Activated CD4-positive, alpha-beta memory T cell treated with anti-CD3 and anti-CD28 coated beads for 36 hours (primary cell): ENCODE data around the gene DMD. TPM values are rescaled to one million over a fixed set of nuclear protein-coding genes. Genes with fewer than 3 reads are reported as not detected.

ENCODE experiments used
- CTCF ChIA-PET: fragments of 350-600 bp; sonication (Branson Sonifier 250); formaldehyde crosslinking; loops from one replicate; lab custom pipeline; 2021; ENCODE audit warnings: antibody characterized with exemption, inconsistent platforms; lab: Charles Lee
- POLR2A ChIA-PET: fragments of 350-600 bp; sonication (Branson Sonifier 250); formaldehyde crosslinking; loops from one replicate; lab custom pipeline; 2021; ENCODE audit warnings: antibody characterized with exemption; lab: Charles Lee
- DNase-seq: peaks from one replicate; pipeline ENCODE4 v3.0.0-alpha.2; 2020
- H3K27ac Mint-ChIP-seq: one replicate; pipeline ENCODE4 v1.8.0; 2021; ENCODE audit warnings: mixed read lengths
- H3K27me3 Mint-ChIP-seq: one replicate; pipeline ENCODE4 v1.8.0; 2021; ENCODE audit warnings: mixed read lengths
- H3K36me3 Mint-ChIP-seq: one replicate; pipeline ENCODE4 v1.8.0; 2021; ENCODE audit warnings: mixed read lengths
- H3K4me1 Mint-ChIP-seq: one replicate; pipeline ENCODE4 v1.8.0; 2021; ENCODE audit warnings: low read depth, mixed read lengths
- H3K4me3 Mint-ChIP-seq: one replicate; pipeline ENCODE4 v1.8.0; 2021; ENCODE audit warnings: mild to moderate bottlenecking, mixed read lengths
- H3K9me3 Mint-ChIP-seq: one replicate; pipeline ENCODE4 v1.8.0; 2021; ENCODE audit warnings: mixed read lengths
- intact Hi-C: fragments of 100-400 bp; cut with micrococcal nuclease; formaldehyde crosslinking; loops from one replicate; pipeline ENCODE4 v1.15.1; 2023
- total RNA-seq, 2 experiments: library from RNA; stranded (reverse); gene quantifications; one replicate each; pipeline ENCODE4 v1.2.3, GENCODE V29; 2021

DMD gene
- total RNA-seq, 2 experiments from 2014 or later, result 0.64 to 1.5 TPM

DNA sequence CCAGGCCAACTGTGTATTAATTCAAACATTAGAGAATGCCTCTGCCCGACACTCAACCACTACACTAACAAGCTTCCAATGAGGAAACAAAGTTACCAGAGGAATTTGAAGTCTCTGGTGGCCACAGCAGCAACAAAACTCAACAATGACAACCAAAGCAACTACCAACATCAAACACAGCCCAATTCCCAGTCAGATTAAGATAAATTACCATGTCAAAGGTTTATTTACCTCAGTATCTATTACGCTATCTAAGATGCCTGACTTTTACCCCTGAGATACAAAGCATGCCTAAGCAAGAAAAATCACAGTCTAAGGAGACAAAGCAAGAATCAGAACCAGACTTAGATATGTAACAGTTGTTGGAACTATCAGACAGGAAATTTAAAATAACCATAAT, 1909.4 kb downstream of the DMD start:
- POLR2A ChIA-PET, result no interaction called here
- Mint-ChIP-seq H3K27ac (no peak overlapping the region), H3K4me1 (no peaks in the 10 kb centered on the region), H3K9me3 (peaks cover 4% of the 10 kb centered on the region), H3K36me3 (no peaks in the 10 kb centered on the region), H3K4me3 (no peak overlapping the region), H3K27me3 (no peaks in the 10 kb centered on the region)
- intact Hi-C loops, result no loop called here
- CTCF ChIA-PET, result no interaction called here
- no peak for DNase-seq

DNA sequence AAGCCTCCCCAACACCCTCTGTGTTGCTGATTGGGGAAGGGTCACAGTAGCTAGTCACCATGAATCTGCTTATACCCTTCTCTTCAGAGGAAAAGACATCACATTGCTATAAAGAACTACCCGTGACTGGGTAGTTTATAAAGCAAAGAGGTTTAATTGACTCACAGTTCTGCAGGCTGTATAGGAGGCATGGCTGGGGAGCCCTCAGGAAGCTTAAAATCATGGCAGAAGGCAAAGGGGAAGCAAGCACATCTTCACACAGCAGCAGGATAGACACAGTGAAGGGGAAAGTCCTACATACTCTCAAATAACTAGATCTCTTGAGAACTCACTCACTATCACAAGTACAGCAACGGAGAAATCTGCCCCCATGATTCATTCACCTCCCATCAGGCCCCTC, 1910.1 kb downstream of the DMD start:
- intact Hi-C loops, result no loop called here
- CTCF ChIA-PET, result no interaction called here
- Mint-ChIP-seq H3K4me3 (no peak overlapping the region), H3K27ac (no peak overlapping the region), H3K4me1 (no peaks in the 10 kb centered on the region), H3K9me3 (peaks cover 4% of the 10 kb centered on the region), H3K27me3 (no peaks in the 10 kb centered on the region), H3K36me3 (no peaks in the 10 kb centered on the region)
- POLR2A ChIA-PET, result no interaction called here
- DNase-seq, result no peak

DNA sequence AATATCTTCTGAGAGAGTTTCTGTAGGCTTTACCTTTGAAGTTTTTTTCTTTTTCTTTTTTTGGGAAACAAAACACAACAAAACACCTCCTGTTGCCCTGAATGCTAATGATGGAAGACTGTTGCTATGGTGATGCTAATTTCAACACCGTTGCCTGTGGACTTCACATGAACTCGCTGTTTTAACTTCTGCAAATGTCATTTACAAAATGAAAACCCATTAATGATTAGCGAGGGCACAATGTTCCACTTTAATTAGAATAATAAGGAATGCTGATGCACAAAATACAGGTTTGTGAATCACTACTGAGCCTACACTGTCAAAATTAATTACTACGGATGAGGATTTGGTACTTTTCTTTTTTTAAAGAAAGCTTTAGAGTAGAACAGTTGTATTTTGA, 1912.4 kb downstream of the DMD start:
- Mint-ChIP-seq H3K4me3 (no peak overlapping the region), H3K36me3 (no peaks in the 10 kb centered on the region), H3K27ac (no peak overlapping the region), H3K4me1 (no peaks in the 10 kb centered on the region), H3K9me3 (peaks cover 4% of the 10 kb centered on the region), H3K27me3 (no peaks in the 10 kb centered on the region)
- ChIA-PET POLR2A (no interaction called here), CTCF (no interaction called here)
- intact Hi-C loops, result no loop called here
- no peak for DNase-seq

DNA sequence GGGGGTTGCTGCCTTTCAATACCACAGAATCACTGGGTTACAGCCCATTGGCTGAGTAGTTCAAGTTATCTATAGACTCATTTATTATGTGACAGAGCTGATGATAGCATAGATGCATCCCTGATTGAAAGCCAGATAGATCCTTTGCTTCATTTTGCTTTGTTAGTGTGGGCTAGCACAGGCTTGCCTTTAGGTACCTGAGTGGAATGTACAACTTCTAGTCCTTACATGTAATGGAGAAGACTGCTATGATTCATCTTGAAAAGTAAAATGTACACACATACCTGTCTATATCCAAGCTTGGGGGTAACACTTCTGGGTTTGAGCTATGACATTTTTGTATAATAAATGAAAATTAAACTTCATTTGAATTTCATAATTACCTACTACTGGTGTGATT, 1913.5 kb downstream of the DMD start:
- Mint-ChIP-seq H3K27ac (no peak overlapping the region), H3K4me1 (no peaks in the 10 kb centered on the region), H3K36me3 (no peaks in the 10 kb centered on the region), H3K4me3 (no peak overlapping the region), H3K27me3 (no peaks in the 10 kb centered on the region), H3K9me3 (peaks cover 4% of the 10 kb centered on the region)
- intact Hi-C loops, result no loop called here
- ChIA-PET POLR2A (no interaction called here), CTCF (no interaction called here)
- DNase-seq, result no peak

DNA sequence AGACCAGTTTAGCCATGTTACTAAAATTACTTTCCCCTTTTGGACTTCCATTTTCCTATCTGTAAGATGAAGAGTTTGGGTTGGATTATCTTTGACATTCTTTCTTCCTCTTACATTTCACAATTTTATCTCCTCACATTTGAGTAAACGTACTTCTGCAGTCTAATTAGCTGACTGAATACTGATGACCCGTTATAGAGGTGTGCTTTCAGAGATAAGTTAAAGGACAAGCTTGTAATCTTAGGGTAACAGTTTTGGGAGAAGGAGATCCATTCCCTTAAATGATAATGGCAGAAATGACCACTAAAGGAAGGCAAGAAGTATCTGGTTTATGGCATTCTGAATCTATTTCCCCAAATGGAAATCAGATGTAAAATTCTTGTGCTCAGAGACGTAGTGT, 1916.9 kb downstream of the DMD start:
- H3K9me3 Mint-ChIP-seq, result no peaks in the 10 kb centered on the region
- H3K36me3 Mint-ChIP-seq, result no peaks in the 10 kb centered on the region
- intact Hi-C loops, result no loop called here
- DNase-seq, result no peak
- H3K27me3 Mint-ChIP-seq, result no peaks in the 10 kb centered on the region
- no peak overlapping the region for H3K4me3 Mint-ChIP-seq
- H3K4me1 Mint-ChIP-seq, result no peaks in the 10 kb centered on the region
- no peak overlapping the region for H3K27ac Mint-ChIP-seq
- POLR2A ChIA-PET, result no interaction called here
- CTCF ChIA-PET, result interaction anchor here (1.3 kb wide), 2 partner anchors 257 to 323 kb away, joined by 4 to 9 read pairs; no protein-coding TSS in a partner anchor

DNA sequence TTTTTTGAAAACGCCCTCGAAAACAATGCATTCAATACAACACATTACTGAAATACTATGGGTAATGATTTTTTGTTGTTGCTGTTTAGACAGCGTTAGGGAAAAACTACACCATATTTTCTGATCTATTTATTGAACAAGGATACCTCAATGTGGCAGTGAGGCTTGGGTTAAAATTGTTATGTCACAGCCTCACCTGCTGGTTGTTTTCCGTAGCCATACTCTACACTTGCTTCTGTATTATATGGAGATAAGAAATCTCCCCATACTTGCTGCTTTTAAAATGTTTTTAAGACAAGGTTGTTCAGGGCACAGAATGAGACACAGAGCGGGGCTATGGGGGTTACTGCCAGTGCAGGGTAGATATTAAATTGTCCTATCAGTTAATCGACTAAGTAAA, 1917.9 kb downstream of the DMD start:
- Mint-ChIP-seq H3K27ac (no peak overlapping the region), H3K4me3 (no peak overlapping the region), H3K4me1 (no peaks in the 10 kb centered on the region), H3K9me3 (no peaks in the 10 kb centered on the region), H3K36me3 (no peaks in the 10 kb centered on the region), H3K27me3 (no peaks in the 10 kb centered on the region)
- CTCF ChIA-PET, result interaction anchor here (0.6 to 1.8 kb wide), 4 partner anchors 224 to 322 kb away, joined by 3 to 9 read pairs (median 4); no protein-coding TSS in a partner anchor
- intact Hi-C loops, result loop anchor here (2.0 kb wide), 1 partner anchor 257 kb away; no protein-coding TSS in a partner anchor
- no peak for DNase-seq
- POLR2A ChIA-PET, result no interaction called here

DNA sequence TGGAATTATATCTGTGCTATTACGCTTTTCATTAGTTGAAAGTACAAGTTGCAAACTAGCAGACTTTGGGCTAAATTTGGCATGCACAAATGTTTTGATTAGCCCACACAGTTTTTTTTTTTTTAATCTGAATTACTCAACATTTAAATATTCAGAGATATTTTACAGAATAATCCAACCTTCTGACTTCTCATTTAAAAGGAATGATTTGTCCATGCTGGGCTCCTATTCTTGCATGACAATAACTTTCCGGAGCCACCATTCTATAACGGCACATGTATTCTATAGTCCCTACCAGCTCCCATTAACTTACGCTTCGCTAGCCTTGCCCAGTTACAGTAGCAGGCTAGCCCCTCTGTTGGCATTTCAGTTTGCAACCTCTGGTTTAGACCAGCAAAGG, 1920.2 kb downstream of the DMD start:
- Mint-ChIP-seq H3K9me3 (no peaks in the 10 kb centered on the region), H3K4me1 (no peaks in the 10 kb centered on the region), H3K4me3 (no peak overlapping the region), H3K27me3 (no peaks in the 10 kb centered on the region), H3K27ac (no peak overlapping the region), H3K36me3 (no peaks in the 10 kb centered on the region)
- no peak for DNase-seq
- CTCF ChIA-PET, result no interaction called here
- POLR2A ChIA-PET, result no interaction called here
- intact Hi-C loops, result no loop called here

DNA sequence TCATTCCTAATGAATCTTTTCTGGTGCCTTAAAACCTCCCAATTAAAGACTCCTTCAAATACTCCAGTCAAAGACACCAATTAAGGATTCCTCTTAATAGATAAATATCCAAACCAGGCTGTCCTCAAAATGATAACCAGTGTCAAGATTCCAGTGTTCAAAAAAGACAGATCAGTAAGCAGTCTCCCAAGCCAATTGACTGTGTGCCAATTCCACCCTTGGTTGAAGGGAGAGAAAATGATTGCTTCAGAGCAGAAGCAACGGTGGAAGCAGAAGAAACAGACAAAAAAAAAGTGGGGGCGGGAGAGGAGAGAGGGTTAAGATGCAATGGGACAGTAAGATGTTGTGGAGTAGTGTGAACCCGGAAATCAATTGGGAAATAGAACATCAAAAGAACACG, 1923.5 kb downstream of the DMD start:
- H3K9me3 Mint-ChIP-seq, result no peaks in the 10 kb centered on the region
- CTCF ChIA-PET, result no interaction called here
- H3K4me1 Mint-ChIP-seq, result no peaks in the 10 kb centered on the region
- no peak overlapping the region for H3K4me3 Mint-ChIP-seq
- intact Hi-C loops, result no loop called here
- no peaks in the 10 kb centered on the region for H3K27me3 Mint-ChIP-seq
- no peak overlapping the region for H3K27ac Mint-ChIP-seq
- POLR2A ChIA-PET, result no interaction called here
- H3K36me3 Mint-ChIP-seq, result no peaks in the 10 kb centered on the region
- no peak for DNase-seq

DNA sequence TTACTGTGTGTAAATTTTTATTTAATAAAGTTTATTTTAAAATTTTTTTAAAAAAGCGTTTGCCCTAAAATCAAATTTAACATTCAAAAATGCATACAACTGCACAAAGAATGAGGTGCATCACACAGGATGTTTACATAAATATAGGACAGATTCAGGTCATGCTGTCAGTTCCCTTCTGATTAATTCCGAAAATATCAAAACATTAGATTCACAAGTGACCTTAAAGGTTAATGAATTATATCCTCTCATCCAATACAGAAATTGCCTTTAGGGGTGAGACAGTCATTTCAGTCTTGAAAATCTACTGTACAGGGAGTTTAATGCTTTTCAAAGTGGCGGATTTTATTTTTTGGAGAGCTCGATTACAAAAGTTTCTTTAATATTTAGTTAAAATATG, 1930.8 kb downstream of the DMD start:
- Mint-ChIP-seq H3K4me1 (no peaks in the 10 kb centered on the region), H3K4me3 (no peak overlapping the region), H3K9me3 (no peaks in the 10 kb centered on the region), H3K27me3 (no peaks in the 10 kb centered on the region), H3K36me3 (no peaks in the 10 kb centered on the region), H3K27ac (no peak overlapping the region)
- DNase-seq, result no peak
- CTCF ChIA-PET, result no interaction called here
- POLR2A ChIA-PET, result no interaction called here
- intact Hi-C loops, result no loop called here

DNA sequence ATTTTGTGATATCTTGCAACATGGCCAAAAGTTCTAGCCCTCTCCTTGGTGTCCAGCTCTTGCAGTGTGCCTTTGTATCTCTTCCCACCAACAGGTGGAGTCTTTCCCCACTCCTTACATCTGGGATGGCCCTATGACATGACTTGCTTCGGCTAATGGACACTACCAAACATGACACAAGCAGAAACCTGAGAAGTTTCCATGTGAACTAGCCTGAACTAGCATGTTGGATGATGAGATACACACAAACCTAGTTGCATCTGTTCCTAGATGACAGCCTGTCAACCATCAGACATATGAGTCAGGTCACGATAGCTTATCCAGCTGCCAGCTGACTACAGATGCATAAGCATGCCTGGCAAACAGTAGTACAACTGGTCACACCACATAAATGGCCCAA, 1932.0 kb downstream of the DMD start:
- ChIA-PET CTCF (no interaction called here), POLR2A (no interaction called here)
- Mint-ChIP-seq H3K4me1 (no peaks in the 10 kb centered on the region), H3K36me3 (no peaks in the 10 kb centered on the region), H3K27me3 (no peaks in the 10 kb centered on the region), H3K4me3 (no peak overlapping the region), H3K27ac (no peak overlapping the region), H3K9me3 (no peaks in the 10 kb centered on the region)
- no peak for DNase-seq
- intact Hi-C loops, result no loop called here

DNA sequence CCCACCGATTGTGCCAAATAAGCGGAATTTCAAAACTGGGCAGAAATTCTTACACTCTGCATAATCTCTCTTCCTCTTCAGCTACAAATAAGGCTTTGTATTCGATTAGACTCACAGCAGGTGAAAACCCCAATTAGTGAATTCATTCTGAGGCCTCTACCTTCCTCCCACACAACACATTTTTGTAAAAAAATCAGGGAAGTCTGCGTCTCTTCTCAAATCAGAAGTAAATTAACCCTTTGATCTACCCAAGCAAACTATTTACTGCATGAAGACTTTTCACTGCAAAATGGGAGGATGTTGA, 1938.9 kb downstream of the DMD start:
- ChIA-PET POLR2A (no interaction called here), CTCF (no interaction called here)
- H3K4me1 Mint-ChIP-seq, result no peaks in the 10 kb centered on the region

DNA sequence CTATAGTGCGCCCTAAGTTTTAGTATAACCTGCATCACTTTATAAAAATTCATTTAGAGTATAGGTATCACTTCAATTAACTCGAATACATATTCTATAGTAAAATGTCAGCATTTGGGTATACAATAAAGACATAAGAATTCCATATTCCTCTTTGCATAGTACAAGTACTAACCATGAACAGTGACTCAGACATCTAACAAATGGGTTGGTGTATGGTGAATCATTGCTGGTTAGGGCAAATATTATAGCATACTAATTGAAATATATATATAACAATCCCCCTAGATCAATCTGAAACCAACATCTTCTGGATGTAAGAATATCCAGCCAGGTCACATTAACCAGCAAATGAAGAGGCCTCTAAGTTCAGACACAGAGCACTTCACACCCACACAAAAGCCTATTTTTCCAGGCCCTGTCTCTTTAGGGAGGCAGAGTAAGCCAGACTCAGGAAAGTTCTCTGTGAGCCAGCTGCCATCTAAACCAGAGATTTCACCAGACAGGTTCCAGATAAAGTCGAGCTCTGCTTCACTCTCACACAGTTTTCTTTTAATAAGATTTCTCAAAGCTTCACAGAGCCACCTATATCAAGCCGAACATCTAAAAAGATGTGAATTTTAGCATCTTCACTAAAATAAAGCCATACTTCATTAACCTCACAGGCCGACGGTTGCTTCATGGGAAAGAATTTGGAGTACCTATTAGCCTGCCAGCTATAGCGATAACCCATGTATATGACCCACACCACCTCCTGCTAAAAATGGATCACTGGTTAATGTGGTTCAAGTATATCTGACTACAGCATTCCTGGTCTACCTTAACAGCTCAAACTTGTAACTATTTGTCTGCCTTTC, 1939.5 kb downstream of the DMD start:
- POLR2A ChIA-PET, result no interaction called here
- Mint-ChIP-seq H3K27me3 (peaks cover 4% of the 10 kb centered on the region), H3K4me3 (no peak overlapping the region), H3K36me3 (no peaks in the 10 kb centered on the region), H3K9me3 (no peaks in the 10 kb centered on the region), H3K27ac (no peak overlapping the region), H3K4me1 (no peaks in the 10 kb centered on the region)
- CTCF ChIA-PET, result interaction anchor here (1.0 kb wide), 1 partner anchor 33 kb away, joined by 3 read pairs; no protein-coding TSS in a partner anchor
- intact Hi-C loops, result no loop called here
- DNase-seq, result no peak

More for the DNA sequence above, 1938.9 kb downstream of the DMD start:
- H3K4me3 Mint-ChIP-seq, result no peak overlapping the region
- H3K36me3 Mint-ChIP-seq, result no peaks in the 10 kb centered on the region
- H3K27ac Mint-ChIP-seq, result no peak overlapping the region
- intact Hi-C loops, result no loop called here
- H3K27me3 Mint-ChIP-seq, result peaks cover 4% of the 10 kb centered on the region
- DNase-seq, result no peak
- no peaks in the 10 kb centered on the region for H3K9me3 Mint-ChIP-seq

DNA sequence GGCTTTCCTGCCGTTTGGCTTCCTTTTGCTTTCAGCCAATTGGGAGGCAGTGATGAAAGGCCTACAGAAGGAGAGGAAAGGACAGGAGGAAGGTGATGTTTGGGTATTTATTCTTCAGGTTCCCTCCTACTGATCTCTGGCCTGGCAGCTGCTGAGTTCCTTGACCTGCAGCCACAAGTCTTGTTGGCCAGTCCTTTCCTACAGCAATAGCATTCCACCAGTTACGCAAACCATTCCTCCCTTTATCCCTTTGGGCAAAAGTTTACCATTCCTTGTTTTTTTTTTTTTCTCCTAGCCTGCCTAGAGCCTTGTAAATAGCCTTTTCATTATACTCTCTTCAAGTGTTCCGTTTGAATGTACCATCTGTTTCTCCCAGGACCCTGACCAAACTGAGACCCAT, 1941.4 kb downstream of the DMD start:
- ChIA-PET CTCF (no interaction called here), POLR2A (no interaction called here)
- no peaks in the 10 kb centered on the region for H3K4me1 Mint-ChIP-seq
- H3K27me3 Mint-ChIP-seq, result peaks cover 9% of the 10 kb centered on the region
- no peaks in the 10 kb centered on the region for H3K9me3 Mint-ChIP-seq
- H3K36me3 Mint-ChIP-seq, result no peaks in the 10 kb centered on the region
- no peak for DNase-seq
- intact Hi-C loops, result no loop called here
- H3K4me3 Mint-ChIP-seq, result no peak overlapping the region
- no peak overlapping the region for H3K27ac Mint-ChIP-seq
